ENCODE measurements around the gene NSMCE1.

NSMCE1 gene

DNA sequence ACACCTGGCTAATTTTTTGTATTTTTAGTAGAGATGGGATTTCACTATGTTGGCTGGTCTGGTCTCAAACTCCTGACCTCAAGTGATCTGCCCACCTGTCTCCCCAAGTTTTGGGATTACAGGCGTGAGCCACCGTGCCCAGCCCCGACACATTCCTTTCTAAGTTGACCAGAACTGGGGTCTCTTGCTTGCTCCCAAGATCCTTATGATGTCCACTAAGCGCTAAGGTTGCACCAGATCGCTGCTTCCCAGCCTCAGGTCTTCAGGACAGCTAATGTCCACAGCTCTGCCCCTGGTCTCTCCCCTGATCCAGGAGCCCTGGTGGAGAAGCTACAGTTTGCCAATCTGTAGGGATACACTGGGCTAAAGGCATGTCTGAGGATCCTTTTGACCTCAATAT is 29.5 kb downstream of the NSMCE1 start:
- no peaks in the 10 kb centered on the region for H3K9me2 ChIP-seq (replicated peaks; ENCODE audit: insufficient read depth, low read length)
- no peaks in the 10 kb centered on the region for H4K20me1 ChIP-seq (ENCODE audit: insufficient read depth, low read length)
- TF ChIP-seq, protein P1, sequence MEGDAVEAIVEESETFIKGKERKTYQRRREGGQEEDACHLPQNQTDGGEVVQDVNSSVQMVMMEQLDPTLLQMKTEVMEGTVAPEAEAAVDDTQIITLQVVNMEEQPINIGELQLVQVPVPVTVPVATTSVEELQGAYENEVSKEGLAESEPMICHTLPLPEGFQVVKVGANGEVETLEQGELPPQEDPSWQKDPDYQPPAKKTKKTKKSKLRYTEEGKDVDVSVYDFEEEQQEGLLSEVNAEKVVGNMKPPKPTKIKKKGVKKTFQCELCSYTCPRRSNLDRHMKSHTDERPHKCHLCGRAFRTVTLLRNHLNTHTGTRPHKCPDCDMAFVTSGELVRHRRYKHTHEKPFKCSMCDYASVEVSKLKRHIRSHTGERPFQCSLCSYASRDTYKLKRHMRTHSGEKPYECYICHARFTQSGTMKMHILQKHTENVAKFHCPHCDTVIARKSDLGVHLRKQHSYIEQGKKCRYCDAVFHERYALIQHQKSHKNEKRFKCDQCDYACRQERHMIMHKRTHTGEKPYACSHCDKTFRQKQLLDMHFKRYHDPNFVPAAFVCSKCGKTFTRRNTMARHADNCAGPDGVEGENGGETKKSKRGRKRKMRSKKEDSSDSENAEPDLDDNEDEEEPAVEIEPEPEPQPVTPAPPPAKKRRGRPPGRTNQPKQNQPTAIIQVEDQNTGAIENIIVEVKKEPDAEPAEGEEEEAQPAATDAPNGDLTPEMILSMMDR (IDR thresholded peaks at IDR 0.05; ENCODE audit: low read length) = no peak
- H3K27ac ChIP-seq (ENCODE audit: low read length) = no peak overlapping the region
- no peaks in the 10 kb centered on the region for H3K79me2 ChIP-seq (ENCODE audit: low read length)
- H2AFZ ChIP-seq (ENCODE audit: low read length) = no peak overlapping the region
- H3K36me3 ChIP-seq (replicated peaks; ENCODE audit: insufficient read depth, low read length) = no peaks in the 10 kb centered on the region
- peaks cover 5% of the 10 kb centered on the region; the same call in 1 of the 2 replicates for H3K4me1 ChIP-seq (ENCODE audit: low read length)
- peaks cover 12% of the 10 kb centered on the region; the same call in 1 of the 2 replicates for H3F3A ChIP-seq (ENCODE audit: insufficient read depth, low read length)
- no peak overlapping the region for H3K9ac ChIP-seq (ENCODE audit: low read length)
- no peaks in the 10 kb centered on the region for H3K9me3 ChIP-seq (replicated peaks; ENCODE audit: insufficient read depth, low read length)
- no peaks in the 10 kb centered on the region for H3K27me3 ChIP-seq (replicated peaks; ENCODE audit: insufficient read depth, low read length)
- DNase-seq = no peak
- no peak overlapping the region for H3K4me3 ChIP-seq (ENCODE audit: low read length)
- H3K4me2 ChIP-seq (ENCODE audit: low read depth, low read length) = no peak overlapping the region

DNA sequence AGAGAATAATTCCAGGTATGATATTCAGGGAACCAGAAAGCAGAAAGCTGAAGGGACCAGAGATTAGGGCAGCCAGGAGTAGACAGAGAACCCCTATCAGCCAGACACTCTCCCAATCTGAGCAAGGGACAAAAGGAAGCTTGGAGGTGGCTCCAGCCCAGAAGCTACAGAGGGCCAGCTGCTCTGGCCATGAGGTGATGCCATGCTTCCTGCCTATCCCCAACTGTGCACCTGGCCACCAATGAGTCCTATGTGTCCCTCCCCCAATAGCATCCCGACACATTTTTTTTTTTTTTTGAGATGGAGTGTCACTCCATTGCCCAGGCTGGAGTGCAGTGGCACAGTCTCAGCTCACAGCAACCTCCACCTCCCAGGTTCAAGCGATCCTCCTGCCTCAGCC is 30.0 kb downstream of the NSMCE1 start:
- Histone ChIP-seq H3F3A (ENCODE audit: insufficient read depth, low read length) (peaks cover 11% of the 10 kb centered on the region; the same call in 1 of the 2 replicates), H2AFZ (ENCODE audit: low read length) (no peak overlapping the region), H3K9me3 (replicated peaks; ENCODE audit: insufficient read depth, low read length) (no peaks in the 10 kb centered on the region), H3K27ac (ENCODE audit: low read length) (no peak overlapping the region), H3K4me1 (ENCODE audit: low read length) (peaks cover 3% of the 10 kb centered on the region; the same call in 1 of the 2 replicates), H3K4me2 (ENCODE audit: low read depth, low read length) (no peak overlapping the region), H3K4me3 (ENCODE audit: low read length) (no peak overlapping the region), H3K36me3 (replicated peaks; ENCODE audit: insufficient read depth, low read length) (no peaks in the 10 kb centered on the region), H3K9ac (ENCODE audit: low read length) (no peak overlapping the region), H3K27me3 (replicated peaks; ENCODE audit: insufficient read depth, low read length) (no peaks in the 10 kb centered on the region), H3K79me2 (ENCODE audit: low read length) (no peaks in the 10 kb centered on the region), H3K9me2 (replicated peaks; ENCODE audit: insufficient read depth, low read length) (no peaks in the 10 kb centered on the region), H4K20me1 (ENCODE audit: insufficient read depth, low read length) (no peaks in the 10 kb centered on the region)
- TF ChIP-seq, protein P1 (IDR thresholded peaks at IDR 0.05; ENCODE audit: low read length) = no peak
- TF ChIP-seq EZH2phosphoT487 (IDR thresholded peaks at IDR 0.05; ENCODE audit: low read length) (no peak), EZH2 (optimal IDR thresholded peaks at IDR 0.05; ENCODE audit: low read depth, low read length) (no peak)
- no peak for DNase-seq

DNA sequence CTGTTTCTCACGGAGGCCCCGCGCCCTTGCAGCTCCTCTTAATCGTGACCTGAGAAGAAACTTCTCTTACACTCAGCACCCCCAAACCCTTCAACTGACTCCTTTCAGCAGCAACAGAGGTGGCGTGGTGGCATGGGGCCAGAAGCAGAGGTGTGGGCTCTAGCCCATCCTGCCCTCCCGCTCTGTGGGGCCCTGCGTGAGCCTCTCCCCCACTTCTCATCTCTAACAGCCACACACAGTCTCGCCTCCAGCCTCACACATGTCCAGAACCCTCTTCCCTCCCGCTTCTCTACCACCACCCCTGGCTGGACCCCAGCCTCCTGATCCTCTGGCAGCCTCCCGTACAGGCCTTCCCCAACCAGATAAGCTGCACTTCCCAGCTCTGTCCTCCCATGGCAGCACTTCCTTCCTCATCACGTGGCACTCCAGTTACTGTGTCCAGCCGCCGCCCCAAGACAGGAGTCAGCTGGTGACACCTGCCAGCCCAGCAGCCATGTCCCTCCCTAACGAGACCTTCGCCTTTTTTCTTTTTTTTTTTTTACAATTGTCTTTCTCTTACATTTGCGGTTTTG is 30.5 kb downstream of the NSMCE1 start:
- peaks cover 2% of the 10 kb centered on the region; the same call in 1 of the 2 replicates for H3K4me1 ChIP-seq (ENCODE audit: low read length)
- H4K20me1 ChIP-seq (ENCODE audit: insufficient read depth, low read length) = no peaks in the 10 kb centered on the region
- no peaks in the 10 kb centered on the region for H3K9me2 ChIP-seq (replicated peaks; ENCODE audit: insufficient read depth, low read length)
- H3K9me3 ChIP-seq (replicated peaks; ENCODE audit: insufficient read depth, low read length) = no peaks in the 10 kb centered on the region
- no peak overlapping the region for H2AFZ ChIP-seq (ENCODE audit: low read length)
- no peak for DNase-seq
- no peak overlapping the region for H3K4me3 ChIP-seq (ENCODE audit: low read length)
- no peaks in the 10 kb centered on the region for H3K79me2 ChIP-seq (ENCODE audit: low read length)
- H3K36me3 ChIP-seq (replicated peaks; ENCODE audit: insufficient read depth, low read length) = no peaks in the 10 kb centered on the region
- H3K27ac ChIP-seq (ENCODE audit: low read length) = no peak overlapping the region
- peaks cover 6% of the 10 kb centered on the region; the same call in 1 of the 2 replicates for H3F3A ChIP-seq (ENCODE audit: insufficient read depth, low read length)
- H3K27me3 ChIP-seq (replicated peaks; ENCODE audit: insufficient read depth, low read length) = no peaks in the 10 kb centered on the region
- no peak overlapping the region for H3K4me2 ChIP-seq (ENCODE audit: low read depth, low read length)
- H3K9ac ChIP-seq (ENCODE audit: low read length) = no peak overlapping the region
- TF ChIP-seq EZH2 (optimal IDR thresholded peaks at IDR 0.05; ENCODE audit: low read depth, low read length) = no peak
- TF ChIP-seq, protein P1 (IDR thresholded peaks at IDR 0.05; ENCODE audit: low read length) = no peak
